CD4-positive, alpha-beta T cell treated with Interleukin-2 at 100 ng/mL for 4 hours (primary cell): ENCODE measurements around the gene PCDHB5.
"Not testable (repeated sequence)": the region's sequence is repeated elsewhere in the genome, so short reads cannot be mapped to it uniquely, and the experiment has no call there.

Source experiments
- DNase-seq: peaks from one replicate; pipeline ENCODE4 v3.0.0-alpha.2; 2020; ENCODE audit warnings: low spot score

The PCDHB5 gene

DNA sequence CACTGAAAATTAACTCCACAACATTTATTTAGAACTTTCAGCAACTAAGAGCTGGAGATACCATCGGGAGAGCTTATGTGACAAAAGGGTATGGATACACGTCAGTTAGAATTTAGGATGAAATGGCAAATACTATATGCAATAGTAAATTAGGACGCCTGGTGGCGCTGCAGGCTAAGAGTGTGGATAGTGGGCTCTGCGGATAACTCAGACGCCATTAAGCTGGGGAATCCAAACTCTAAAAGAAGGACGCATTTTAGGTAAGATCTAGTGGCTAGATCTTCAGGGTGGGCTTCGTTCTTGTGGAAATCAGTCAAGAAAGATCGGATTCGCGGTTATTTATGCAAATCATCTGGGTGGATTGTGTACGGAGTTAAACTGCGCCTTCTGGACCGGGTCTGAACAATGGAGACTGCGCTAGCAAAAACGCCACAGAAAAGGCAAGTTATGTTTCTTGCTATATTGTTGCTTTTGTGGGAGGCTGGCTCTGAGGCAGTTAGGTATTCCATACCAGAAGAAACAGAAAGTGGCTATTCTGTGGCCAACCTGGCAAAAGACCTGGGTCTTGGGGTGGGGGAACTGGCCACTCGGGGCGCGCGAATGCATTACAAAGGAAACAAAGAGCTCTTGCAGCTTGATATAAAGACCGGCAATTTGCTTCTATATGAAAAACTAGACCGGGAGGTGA lies at the start of gene PCDHB5:
TSS of gene PCDHB5 (plus strand) at position 177 of the 688 bp plus-strand sequence. CDS start at position 406, 229 bp downstream.
- no peak for DNase-seq

DNA sequence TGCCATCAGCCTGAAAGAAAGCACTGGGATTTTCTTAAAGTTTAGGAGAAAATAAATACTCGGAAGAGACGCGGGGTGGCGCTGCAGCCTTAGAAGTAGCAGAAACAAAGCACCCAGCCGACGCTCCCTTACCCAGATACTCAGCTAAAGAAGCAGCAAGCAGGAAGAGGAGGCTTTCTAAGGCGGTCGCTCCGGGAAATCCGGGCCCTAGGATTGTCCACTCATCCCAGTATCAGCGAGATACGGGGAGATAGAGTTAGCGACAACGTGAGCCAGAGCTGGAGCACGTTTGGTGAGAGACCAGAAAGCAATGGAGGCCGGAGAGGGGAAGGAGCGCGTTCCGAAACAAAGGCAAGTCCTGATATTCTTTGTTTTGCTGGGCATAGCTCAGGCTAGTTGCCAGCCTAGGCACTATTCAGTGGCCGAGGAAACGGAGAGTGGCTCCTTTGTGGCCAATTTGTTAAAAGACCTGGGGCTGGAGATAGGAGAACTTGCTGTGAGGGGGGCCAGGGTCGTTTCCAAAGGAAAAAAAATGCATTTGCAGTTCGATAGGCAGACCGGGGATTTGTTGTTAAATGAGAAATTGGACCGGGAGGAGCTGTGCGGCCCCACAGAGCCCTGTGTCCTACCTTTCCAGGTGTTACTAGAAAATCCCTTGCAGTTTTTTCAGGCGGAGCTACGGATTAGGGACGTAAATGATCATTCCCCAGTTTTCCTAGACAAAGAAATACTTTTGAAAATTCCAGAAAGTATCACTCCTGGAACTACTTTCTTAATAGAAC lies 40.3 kb upstream of the PCDHB5 start, which contains the start of gene PCDHB2:
TSS of gene PCDHB2 (plus strand) at position 135 of the 782 bp plus-strand sequence. CDS start at position 311, 176 bp downstream.
- no peak for DNase-seq

DNA sequence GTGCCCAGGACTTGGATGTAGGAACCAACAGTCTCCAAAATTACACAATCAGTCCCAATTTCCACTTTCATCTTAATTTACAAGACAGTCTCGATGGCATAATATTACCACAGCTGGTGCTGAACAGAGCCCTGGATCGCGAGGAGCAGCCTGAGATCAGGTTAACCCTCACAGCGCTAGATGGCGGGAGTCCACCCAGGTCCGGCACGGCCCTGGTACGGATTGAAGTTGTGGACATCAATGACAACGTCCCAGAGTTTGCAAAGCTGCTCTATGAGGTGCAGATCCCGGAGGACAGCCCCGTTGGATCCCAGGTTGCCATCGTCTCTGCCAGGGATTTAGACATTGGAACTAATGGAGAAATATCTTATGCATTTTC lies 39.8 kb upstream of the PCDHB5 start:
- no peak for DNase-seq

DNA sequence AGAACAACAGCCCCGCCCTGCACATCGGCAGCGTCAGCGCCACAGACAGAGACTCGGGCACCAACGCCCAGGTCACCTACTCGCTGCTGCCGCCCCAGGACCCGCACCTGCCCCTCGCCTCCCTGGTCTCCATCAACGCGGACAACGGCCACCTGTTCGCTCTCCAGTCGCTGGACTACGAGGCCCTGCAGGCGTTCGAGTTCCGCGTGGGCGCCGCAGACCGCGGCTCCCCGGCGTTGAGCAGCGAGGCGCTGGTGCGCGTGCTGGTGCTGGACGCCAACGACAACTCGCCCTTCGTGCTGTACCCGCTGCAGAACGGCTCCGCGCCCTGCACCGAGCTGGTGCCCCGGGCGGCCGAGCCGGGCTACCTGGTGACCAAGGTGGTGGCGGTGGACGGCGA lies 38.8 kb upstream of the PCDHB5 start:
- not testable (repeated sequence) for DNase-seq

DNA sequence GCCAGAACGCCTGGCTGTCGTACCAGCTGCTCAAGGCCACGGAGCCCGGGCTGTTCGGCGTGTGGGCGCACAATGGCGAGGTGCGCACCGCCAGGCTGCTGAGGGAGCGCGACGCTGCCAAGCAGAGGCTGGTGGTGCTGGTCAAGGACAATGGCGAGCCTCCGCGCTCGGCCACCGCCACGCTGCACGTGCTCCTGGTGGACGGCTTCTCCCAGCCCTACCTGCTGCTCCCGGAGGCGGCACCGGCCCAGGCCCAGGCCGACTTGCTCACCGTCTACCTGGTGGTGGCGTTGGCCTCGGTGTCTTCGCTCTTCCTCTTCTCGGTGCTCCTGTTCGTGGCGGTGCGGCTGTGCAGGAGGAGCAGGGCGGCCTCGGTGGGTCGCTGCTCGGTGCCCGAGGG lies 38.4 kb upstream of the PCDHB5 start:
- DNase-seq: not testable (repeated sequence)

DNA sequence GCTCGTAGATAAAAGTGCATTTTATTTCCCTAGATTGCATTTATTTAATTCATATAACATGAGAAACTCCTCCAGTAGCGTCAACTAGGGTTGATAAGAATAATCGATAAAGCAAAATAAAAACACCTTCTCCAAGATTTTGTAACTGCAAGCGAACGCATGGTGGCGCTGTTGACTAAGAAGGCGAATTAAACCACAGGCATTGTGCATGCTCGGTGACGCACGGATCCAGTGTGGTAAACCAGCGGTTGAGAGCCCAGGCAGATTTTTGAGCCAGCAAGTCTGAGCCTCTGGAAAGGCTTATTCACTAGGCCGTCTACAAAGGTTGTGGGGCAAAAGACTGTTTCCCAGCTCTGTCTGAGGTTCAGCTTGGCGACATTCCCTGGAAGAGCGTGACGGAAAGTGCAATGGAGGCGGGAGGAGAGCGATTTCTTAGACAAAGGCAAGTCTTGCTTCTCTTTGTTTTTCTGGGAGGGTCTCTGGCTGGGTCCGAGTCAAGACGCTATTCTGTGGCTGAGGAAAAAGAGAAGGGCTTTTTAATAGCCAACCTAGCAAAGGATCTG lies 34.7 kb upstream of the PCDHB5 start, which contains the start of gene PCDHB3:
TSS of gene PCDHB3 (plus strand) at position 231 of the 563 bp plus-strand sequence. CDS start at position 408, 177 bp downstream.
- DNase-seq: no peak

DNA sequence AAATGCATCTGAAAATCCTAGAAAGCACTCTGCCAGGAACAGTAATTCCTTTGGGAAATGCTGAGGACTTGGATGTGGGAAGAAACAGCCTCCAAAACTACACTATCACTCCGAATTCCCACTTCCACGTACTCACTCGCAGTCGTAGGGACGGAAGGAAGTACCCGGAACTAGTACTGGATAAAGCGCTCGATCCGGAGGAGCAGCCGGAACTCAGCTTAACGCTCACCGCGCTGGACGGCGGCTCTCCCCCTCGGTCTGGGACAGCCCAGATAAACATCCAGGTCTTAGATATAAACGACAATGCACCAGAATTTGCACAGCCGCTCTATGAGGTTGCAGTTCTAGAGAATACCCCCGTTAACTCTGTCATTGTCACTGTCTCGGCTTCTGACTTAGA lies 33.9 kb upstream of the PCDHB5 start:
- DNase-seq: no peak

DNA sequence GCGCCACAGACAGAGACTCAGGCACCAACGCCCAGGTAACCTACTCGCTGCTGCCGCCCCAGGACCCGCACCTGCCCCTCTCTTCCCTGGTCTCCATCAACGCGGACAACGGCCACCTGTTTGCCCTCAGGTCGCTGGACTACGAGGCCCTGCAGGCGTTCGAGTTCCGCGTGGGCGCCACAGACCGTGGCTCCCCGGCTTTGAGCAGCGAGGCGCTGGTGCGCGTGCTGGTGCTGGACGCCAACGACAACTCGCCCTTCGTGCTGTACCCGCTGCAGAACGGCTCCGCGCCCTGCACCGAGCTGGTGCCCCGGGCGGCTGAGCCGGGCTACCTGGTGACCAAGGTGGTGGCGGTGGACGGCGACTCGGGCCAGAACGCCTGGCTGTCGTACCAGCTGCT lies 32.9 kb upstream of the PCDHB5 start:
- not testable (repeated sequence) for DNase-seq

DNA sequence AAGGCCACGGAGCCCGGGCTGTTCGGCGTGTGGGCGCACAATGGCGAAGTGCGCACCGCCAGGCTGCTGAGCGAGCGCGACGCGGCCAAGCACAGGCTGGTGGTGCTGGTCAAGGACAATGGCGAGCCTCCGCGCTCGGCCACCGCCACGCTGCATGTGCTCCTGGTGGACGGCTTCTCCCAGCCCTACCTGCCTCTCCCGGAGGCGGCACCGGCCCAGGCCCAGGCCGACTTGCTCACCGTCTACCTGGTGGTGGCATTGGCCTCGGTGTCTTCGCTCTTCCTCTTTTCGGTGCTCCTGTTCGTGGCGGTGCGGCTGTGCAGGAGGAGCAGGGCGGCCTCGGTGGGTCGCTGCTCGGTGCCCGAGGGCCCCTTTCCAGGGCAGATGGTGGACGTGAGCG lies 32.5 kb upstream of the PCDHB5 start:
- not testable (repeated sequence) for DNase-seq

DNA sequence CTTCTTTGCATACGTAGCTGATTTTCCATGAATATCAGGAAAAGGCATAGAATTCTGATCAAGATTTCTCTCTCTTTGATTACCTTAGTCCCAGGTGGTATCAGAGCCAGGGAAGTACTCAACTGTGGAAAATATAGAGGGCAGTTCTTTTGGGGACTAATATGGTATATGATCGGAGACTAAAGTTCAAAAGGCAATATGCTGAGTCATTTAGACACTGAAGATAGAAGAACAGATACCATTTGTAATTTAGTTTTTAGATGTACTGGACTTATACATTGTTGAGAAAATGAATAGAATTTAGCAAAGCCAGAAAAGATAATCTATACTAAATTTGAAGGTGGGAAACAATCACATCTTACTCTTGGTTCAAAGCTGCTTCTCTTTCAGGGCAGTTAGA lies 29.7 kb upstream of the PCDHB5 start:
- no peak for DNase-seq

DNA sequence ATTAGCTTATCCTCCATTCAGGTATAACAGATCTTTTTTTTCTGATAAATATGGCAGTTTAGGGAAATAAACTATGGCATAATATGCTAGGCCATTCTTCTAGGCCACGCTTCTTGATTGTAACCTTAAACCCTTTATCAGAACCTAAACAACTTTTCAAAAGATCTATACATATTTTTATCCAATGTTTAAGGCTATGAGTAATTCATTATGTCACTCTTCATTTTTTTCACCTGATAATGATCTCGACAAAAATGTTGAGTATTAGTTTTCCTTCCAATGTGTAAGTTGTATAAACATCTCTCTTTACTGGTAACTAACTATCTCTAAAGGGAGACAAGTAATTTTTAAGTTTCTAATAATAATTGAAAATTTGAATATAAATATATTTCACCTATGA lies 15.8 kb upstream of the PCDHB5 start:
- DNase-seq: no peak

DNA sequence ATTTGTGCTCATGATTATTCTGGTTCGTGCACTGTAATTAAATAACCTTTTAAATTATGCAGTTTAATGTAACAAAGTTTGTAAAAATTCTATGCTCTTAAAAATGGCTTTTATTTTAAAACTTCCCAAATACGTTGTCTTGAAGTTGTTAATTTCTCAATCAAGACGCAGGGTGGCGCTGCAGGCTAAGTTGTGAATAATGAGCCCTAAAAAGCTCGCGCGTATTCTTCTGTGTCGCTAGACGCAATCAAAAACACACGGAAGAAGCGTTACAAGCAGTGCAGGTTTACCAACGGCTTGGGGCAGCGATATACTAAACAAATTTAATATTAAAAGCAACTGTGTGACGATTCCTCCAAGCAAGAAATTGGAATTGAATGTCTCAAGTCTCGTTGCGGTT lies 13.4 kb upstream of the PCDHB5 start, which contains the start of gene PCDHB4:
TSS of gene PCDHB4 (plus strand) at position 256 of the 400 bp plus-strand sequence. CDS start 181 bp downstream, outside the sequence.
- no peak for DNase-seq

DNA sequence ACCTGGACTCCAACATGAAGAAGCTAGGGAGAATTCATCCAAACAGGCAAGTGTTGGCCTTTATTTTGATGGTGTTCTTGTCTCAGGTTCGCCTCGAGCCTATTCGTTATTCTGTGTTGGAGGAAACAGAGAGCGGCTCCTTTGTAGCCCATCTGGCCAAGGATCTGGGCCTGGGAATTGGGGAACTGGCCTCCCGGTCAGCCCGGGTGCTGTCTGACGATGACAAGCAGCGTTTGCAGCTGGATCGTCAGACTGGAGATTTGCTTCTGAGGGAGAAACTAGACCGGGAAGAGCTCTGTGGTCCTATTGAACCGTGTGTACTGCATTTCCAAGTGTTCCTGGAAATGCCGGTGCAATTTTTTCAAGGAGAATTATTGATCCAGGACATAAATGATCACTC lies 13.0 kb upstream of the PCDHB5 start:
- no peak for DNase-seq

DNA sequence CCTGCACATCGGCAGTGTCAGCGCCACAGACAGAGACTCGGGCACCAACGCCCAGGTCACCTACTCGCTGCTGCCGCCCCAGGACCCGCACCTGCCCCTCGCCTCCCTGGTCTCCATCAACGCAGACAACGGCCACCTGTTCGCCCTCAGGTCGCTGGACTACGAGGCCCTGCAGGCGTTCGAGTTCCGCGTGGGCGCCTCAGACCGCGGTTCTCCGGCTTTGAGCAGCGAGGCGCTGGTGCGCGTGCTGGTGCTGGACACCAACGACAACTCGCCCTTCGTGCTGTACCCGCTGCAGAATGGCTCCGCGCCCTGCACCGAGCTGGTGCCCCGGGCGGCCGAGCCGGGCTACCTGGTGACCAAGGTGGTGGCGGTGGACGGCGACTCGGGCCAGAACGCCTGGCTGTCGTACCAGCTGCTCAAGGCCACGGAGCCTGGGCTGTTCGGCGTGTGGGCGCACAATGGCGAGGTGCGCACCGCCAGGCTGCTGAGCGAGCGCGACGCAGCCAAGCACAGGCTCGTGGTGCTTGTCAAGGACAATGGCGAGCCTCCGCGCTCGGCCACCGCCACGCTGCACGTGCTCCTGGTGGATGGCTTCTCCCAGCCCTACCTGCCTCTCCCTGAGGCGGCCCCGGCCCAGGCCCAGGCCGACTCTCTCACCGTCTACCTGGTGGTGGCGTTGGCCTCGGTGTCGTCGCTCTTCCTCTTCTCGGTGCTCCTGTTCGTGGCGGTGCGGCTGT lies 11.4 kb upstream of the PCDHB5 start:
- not testable (repeated sequence) for DNase-seq

DNA sequence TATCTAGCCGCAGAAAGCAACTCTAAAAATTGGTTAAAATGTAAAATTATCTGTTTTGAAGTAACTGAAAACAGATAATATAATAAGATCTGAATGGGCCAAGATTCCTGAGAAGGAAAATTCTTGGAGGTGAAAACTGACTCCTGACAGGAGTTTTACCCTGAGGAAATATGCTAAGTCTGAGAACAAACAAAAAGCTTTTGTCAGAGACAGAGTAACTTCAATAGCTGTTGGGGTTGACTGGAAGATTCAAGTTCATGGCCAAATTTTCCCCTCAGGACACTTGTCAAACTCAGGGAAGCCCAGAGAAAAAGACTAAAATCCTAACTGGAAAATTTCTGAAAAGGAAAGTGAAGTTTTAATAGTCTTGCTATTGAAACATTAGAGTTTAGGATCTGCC lies 7.7 kb upstream of the PCDHB5 start:
- no peak for DNase-seq

DNA sequence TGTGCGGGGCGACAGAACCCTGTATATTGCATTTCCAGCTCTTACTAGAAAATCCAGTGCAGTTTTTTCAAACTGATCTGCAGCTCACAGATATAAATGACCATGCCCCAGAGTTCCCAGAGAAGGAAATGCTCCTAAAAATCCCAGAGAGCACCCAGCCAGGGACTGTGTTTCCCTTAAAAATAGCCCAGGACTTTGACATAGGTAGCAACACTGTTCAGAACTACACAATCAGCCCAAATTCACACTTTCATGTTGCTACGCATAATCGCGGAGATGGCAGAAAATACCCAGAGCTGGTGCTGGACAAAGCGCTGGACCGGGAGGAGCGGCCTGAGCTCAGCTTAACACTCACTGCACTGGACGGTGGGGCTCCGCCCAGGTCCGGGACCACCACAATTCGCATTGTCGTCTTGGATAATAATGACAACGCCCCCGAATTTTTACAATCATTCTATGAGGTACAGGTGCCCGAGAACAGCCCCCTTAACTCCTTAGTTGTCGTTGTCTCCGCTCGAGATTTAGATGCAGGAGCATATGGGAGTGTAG lies 786 bp downstream of the PCDHB5 start:
- DNase-seq: no peak

DNA sequence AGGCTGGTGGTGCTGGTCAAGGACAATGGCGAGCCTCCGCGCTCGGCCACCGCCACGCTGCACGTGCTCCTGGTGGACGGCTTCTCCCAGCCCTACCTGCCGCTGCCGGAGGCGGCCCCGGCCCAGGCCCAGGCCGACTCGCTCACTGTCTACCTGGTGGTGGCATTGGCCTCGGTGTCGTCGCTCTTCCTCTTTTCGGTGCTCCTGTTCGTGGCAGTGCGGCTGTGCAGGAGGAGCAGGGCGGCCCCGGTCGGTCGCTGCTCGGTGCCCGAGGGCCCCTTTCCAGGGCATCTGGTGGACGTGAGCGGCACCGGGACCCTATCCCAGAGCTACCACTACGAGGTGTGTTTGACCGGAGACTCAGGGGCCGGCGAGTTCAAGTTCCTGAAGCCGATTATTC lies 2.3 kb downstream of the PCDHB5 start:
- DNase-seq: not testable (repeated sequence)

DNA sequence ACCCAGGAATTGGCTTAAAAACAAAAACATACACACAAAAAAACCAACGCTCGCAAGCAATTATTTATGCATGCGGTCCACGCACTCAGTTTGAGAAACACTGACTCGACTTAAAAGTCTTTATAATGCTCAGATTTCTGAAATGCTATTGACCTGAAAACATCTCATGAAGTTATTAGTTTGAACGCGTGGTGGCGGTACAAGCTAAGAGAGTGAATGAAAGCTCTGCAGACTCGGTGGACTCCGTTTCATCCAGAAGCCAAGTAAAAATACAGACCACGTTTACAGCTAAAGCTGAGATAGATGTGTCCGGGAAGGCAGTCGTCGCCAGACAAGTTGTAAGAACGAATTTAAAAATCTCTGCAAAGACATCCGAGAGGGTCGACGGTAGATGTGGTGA lies 14.8 kb downstream of the PCDHB5 start, which contains the start of gene PCDHB6:
TSS of gene PCDHB6 (plus strand) at position 246 of the 400 bp plus-strand sequence. CDS start 201 bp downstream, outside the sequence.
- no peak for DNase-seq

DNA sequence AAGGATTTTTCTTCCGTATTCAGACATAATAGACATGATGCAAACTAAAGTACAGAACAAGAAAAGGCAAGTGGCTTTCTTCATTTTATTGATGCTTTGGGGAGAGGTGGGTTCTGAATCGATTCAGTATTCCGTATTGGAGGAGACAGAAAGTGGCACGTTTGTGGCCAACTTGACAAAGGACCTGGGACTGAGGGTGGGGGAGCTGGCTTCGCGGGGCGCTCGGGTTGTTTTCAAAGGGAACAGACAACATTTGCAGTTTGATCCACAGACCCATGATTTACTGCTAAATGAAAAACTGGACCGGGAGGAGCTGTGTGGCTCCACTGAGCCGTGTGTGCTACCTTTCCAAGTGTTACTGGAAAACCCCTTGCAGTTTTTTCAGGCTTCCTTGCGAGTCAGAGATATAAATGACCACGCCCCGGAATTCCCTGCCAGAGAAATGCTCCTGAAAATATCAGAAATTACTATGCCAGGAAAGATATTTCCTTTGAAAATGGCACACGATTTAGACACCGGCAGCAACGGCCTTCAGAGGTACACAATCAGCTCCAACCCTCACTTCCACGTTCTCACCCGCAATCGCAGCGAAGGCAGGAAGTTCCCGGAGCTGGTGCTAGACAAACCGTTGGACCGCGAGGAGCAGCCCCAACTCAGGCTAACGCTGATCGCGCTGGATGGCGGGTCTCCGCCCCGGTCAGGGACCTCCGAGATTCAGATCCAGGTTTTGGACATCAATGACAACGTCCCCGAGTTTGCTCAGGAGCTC lies 15.4 kb downstream of the PCDHB5 start:
- no peak for DNase-seq

DNA sequence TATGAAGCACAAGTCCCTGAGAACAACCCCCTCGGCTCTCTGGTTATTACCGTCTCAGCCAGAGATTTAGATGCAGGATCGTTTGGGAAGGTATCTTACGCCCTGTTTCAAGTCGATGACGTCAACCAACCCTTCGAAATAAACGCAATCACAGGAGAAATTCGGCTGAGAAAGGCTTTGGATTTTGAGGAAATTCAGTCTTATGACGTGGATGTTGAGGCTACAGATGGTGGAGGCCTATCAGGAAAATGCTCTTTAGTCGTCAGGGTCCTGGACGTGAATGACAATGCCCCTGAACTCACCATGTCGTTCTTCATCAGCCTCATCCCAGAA lies 16.0 kb downstream of the PCDHB5 start:
- no peak for DNase-seq

DNA sequence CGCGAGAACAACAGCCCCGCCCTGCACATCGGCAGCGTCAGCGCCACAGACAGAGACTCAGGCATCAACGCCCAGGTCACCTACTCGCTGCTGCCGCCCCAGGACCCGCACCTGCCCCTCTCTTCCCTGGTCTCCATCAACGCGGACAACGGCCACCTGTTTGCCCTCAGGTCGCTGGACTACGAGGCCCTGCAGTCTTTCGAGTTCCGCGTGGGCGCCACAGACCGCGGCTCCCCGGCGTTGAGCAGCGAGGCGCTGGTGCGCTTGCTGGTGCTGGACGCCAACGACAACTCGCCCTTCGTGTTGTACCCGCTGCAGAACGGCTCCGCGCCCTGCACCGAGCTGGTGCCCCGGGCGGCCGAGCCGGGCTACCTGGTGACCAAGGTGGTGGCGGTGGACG lies 16.6 kb downstream of the PCDHB5 start:
- DNase-seq: not testable (repeated sequence)
